GM12875 (cell line): ENCODE measurements around the gene AGAP1.

Source experiments
- H3K4me3 ChIP-seq: one replicate; pipeline ENCODE4 v1.5.1; 2011; ENCODE audit warnings: low read depth, low read length, control low read depth
- CTCF ChIP-seq: IDR thresholded peaks from 2 replicates; pipeline ENCODE4 v1.5.1; 2011; ENCODE audit warnings: low read depth, mild to moderate bottlenecking, control low read depth, inconsistent platforms, low read length, moderate library complexity, borderline replicate concordance; ENCODE audit not compliant: insufficient read depth

AGAP1 gene

GRCh38 chr2:236101311-236101950 lies 607.6 kb downstream of the AGAP1 start:
- no peak overlapping the region for H3K4me3 ChIP-seq
- no peak for TF ChIP-seq CTCF

- H3K4me3 ChIP-seq = no peak overlapping the region
- no peak for TF ChIP-seq CTCF
Measured at GRCh38 chr2:236102971-236103370, 609.1 kb downstream of the AGAP1 start.

- no peak overlapping the region for H3K4me3 ChIP-seq
- no peak for TF ChIP-seq CTCF
Measured at GRCh38 chr2:236103981-236104380, 610.1 kb downstream of the AGAP1 start.

- H3K4me3 ChIP-seq = no peak overlapping the region
- no peak for TF ChIP-seq CTCF
Measured at GRCh38 chr2:236105955-236106607, 612.2 kb downstream of the AGAP1 start.

- H3K4me3 ChIP-seq = no peak overlapping the region
- TF ChIP-seq CTCF = no peak
Measured at GRCh38 chr2:236106761-236107160, 612.9 kb downstream of the AGAP1 start.

- H3K4me3 ChIP-seq = no peak overlapping the region
- no peak for TF ChIP-seq CTCF
Measured at GRCh38 chr2:236107536-236107935, 613.7 kb downstream of the AGAP1 start.
